Subcutaneous abdominal adipose tissue (tissue), 5 donors: ENCODE measurements around the gene ITGB3.

Source experiments
- H3K27ac ChIP-seq: one replicate; pipeline ENCODE4 v1.7.0; 2013; ENCODE audit warnings: low read depth, mild to moderate bottlenecking, inconsistent platforms, low read length, moderate library complexity
- H3K27me3 ChIP-seq, 5 donors: one replicate each; pipeline ENCODE4 v1.7.0; 2013; ENCODE audit warnings: low read length in 5 of 5, inconsistent platforms in 1 of 5; ENCODE audit not compliant: control insufficient read depth in 5 of 5, insufficient read depth in 4 of 5
- H3K36me3 ChIP-seq, 5 donors: one replicate each; pipeline ENCODE4 v1.7.0; 2013; ENCODE audit warnings: low read length in 5 of 5; ENCODE audit not compliant: control insufficient read depth in 5 of 5, insufficient read depth in 5 of 5
- H3K4me1 ChIP-seq, 5 donors: one replicate each; pipeline ENCODE4 v1.7.0; 2013; ENCODE audit warnings: low read length in 5 of 5, mild to moderate bottlenecking in 3 of 5, moderate library complexity in 1 of 5; ENCODE audit not compliant: control insufficient read depth in 5 of 5, insufficient read depth in 5 of 5
- H3K4me3 ChIP-seq, 5 donors: one replicate each; pipeline ENCODE4 v1.7.0; 2013; ENCODE audit warnings: low read length in 5 of 5, low read depth in 1 of 5
- H3K9ac ChIP-seq, 5 donors: one replicate each; pipeline ENCODE4 v1.7.0; 2013; ENCODE audit warnings: low read length in 5 of 5, mild to moderate bottlenecking in 4 of 5, moderate library complexity in 3 of 5
- H3K9me3 ChIP-seq, 5 donors: one replicate each; pipeline ENCODE4 v1.7.0; 2013; ENCODE audit warnings: low read length in 5 of 5; ENCODE audit not compliant: control insufficient read depth in 5 of 5
- donor health status: healthy.
- donor health status: healthy.
- donor health status: healthy.
- donor health status: healthy.
- donor health status: healthy.

Gene ITGB3

DNA sequence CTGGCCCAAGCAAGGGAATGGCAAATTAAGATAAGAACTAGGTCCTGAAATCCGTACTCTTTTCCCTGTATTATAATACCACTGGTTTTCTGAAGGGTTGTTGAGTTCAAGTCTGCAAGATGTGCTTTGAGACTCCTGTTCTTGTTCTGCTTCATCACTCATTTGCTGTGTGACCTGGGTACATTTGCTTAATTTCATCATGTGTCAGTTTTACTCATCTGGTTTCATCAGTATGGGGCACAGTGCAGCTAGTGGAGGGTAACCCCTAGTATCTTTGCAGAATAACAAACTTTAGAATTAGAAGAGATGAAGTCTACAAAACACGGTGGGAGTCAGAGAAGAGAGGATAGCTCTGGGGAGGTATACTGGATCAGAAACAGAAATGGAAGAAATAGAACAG lies 48.2 kb downstream of the ITGB3 start:
- peaks cover 4 to 37% (median 17%) of the 10 kb centered on the region in 5 donors for H3K36me3 ChIP-seq
- peaks cover 0 to 8% (median 5%) of the 10 kb centered on the region in 5 donors for H3K9me3 ChIP-seq
- H3K9ac ChIP-seq, result no peak overlapping the region
- H3K4me3 ChIP-seq, result no peak overlapping the region
- no peaks in the 10 kb centered on the region for H3K27me3 ChIP-seq
- no peak overlapping the region for H3K27ac ChIP-seq
- H3K4me1 ChIP-seq, result peaks cover 0 to 21% (median 15%) of the 10 kb centered on the region in 5 donors

DNA sequence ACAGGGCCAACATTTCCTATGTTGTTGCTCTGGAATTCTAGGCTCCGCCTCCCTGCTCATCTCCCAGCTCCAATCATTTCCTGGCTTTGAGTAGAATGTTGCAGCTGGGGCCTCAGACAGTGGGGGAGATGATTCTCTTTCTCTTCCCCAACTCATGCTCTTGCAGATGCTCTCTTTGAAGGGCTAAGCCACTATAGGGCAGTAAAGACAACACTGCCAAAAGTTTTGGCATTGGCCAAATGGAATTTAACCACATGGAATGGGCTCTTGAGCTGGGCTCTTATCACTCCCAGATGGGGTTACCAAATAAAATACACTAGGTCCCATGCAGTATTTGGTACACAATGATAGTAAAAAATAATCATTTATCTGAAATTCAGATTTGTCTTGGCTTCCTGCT lies 50.6 kb downstream of the ITGB3 start:
- Histone ChIP-seq H3K27ac (no peak overlapping the region), H3K4me3 (no peak overlapping the region), H3K9me3 (peaks cover 0 to 8% (median 5%) of the 10 kb centered on the region in 5 donors), H3K27me3 (no peaks in the 10 kb centered on the region), H3K36me3 (peaks cover 4 to 43% (median 17%) of the 10 kb centered on the region in 5 donors), H3K9ac (no peak overlapping the region), H3K4me1 (peaks cover 0 to 19% (median 11%) of the 10 kb centered on the region in 5 donors)

DNA sequence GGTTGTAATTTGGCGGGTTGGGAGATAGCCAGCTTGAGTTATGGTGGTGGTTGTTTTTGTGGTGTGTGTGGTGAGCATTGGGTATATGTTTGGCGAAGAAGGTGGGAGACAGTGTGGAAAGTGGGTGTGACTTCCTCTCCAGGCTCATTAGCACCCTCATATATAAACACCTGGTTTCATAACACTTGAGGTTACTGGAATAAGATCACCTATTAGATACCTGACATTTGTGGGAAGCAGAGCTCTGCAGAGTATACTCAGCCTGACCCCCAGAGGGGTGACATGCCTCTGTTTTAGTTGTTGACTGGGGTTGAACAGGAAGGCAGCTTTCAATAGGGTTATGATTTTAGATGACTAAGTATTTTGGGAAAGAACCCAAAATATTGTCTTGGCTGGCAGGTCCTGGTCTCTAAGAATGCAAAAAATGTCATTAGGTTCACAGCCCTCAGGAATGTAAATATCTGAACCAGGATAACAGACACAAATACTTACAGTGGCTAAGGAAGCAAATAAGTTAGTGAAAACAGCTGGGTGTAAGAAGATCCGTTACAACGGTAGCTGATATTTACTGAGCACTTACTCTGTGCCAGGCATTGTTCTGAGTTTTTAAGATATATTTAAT lies 51.8 kb downstream of the ITGB3 start:
- Histone ChIP-seq H3K4me3 (no peak overlapping the region), H3K4me1 (peaks cover 0 to 14% (median 11%) of the 10 kb centered on the region in 5 donors), H3K27me3 (no peaks in the 10 kb centered on the region), H3K27ac (peak overlapping the region; percentile 39), H3K36me3 (peaks cover 4 to 36% (median 17%) of the 10 kb centered on the region in 5 donors), H3K9me3 (peaks cover 0 to 8% (median 5%) of the 10 kb centered on the region in 5 donors), H3K9ac (no peak overlapping the region)

DNA sequence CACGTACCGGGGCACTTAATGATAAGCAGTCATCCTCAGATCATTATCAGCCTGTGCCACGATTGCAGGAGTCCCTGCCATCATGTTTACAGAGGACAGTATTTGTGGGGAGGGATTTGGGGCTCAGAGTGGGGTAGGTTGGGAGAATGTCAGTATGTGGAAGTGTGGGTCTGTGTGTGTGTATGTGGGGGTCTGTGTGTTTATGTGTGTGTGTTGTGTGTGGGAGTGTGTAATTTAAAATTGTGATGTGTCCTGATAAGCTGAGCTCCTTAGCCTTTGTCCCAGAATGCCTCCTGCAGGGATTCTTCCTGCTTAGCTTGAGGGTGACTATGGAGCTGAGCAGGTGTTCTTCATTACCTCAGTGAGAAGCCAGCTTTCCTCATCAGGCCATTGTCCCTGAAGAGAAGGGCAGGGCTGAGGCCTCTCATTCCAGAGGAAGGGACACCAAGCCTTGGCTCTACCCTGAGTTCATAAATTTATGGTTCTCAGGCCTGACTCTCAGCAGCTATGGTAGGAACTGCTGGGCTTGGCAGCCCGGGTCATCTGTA lies 56.6 kb downstream of the ITGB3 start:
- Histone ChIP-seq H3K4me3 (no peak overlapping the region), H3K9me3 (no peaks in the 10 kb centered on the region), H3K27me3 (no peaks in the 10 kb centered on the region), H3K4me1 (peaks cover 0 to 11% (median 7%) of the 10 kb centered on the region in 5 donors), H3K9ac (peak overlapping the region in 1 of 5 donors; percentile 12), H3K27ac (no peak overlapping the region), H3K36me3 (peaks cover 0 to 22% (median 4%) of the 10 kb centered on the region in 5 donors)

DNA sequence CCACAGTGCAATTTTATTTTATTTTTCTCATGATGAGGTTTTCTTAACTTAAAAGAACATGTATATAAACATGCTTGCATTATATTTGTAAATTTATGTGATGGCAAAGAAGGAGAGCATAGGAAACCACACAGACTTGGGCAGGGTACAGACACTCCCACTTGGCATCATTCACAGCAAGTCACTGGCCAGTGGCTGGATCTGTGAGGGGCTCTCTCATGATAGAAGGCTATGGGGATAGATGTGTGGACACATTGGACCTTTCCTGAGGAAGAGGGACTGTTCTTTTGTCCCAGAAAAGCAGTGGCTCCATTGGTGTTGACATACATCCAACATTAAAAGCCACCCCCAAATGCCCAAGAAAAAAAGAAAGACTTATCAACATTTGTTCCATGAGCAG lies 57.8 kb downstream of the ITGB3 start:
- Histone ChIP-seq H3K27ac (no peak overlapping the region), H3K36me3 (peaks cover 0 to 22% (median 4%) of the 10 kb centered on the region in 5 donors)

DNA sequence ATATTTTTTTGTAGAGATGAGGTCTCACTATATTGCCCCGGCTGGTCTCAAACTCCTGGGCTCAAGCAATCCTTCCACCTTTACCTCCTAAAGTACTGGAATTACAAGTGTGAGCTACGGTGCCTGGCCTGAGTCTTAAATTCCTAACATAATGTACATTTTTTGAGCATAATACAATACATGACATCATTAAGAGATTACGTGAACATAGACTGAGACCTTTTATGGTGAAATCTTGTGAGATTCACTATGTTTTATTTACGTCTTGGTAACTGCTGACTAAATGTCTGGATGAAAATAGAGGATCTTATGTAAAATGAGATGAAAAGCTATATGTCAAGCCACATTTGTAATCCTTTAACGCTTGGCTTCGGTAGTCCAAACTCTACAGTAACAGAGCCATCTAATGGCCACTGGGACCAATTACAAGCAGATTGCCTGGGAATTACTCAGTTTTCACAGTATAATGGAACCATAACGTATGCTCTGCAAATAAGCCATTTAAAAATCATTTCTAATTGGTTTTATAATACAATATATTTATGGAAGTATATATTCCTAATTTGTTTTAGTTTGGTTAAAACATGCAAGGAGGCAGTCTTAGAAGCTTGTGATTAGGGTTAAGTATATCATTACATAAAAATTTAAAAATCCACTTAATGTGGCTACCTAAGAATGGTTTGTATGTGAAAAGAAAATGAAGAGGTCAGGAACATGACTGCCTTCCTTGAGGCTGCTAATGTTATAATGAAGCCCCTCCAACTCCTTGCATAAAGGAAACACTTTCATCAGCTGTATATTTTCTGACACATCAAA lies 62.0 kb downstream of the ITGB3 start:
- no peaks in the 10 kb centered on the region for H3K27me3 ChIP-seq
- H3K4me3 ChIP-seq, result no peak overlapping the region
- H3K4me1 ChIP-seq, result peaks cover 4 to 10% (median 4%) of the 10 kb centered on the region in 5 donors
- H3K36me3 ChIP-seq, result peaks cover 0 to 14% (median 0%) of the 10 kb centered on the region in 5 donors
- peak overlapping the region; percentile 71 for H3K27ac ChIP-seq
- no peaks in the 10 kb centered on the region for H3K9me3 ChIP-seq
- peak overlapping the region in 1 of 5 donors; percentile 32 for H3K9ac ChIP-seq

More for the DNA sequence above, 57.8 kb downstream of the ITGB3 start:
- no peak overlapping the region for H3K4me3 ChIP-seq
- H3K27me3 ChIP-seq, result no peaks in the 10 kb centered on the region
- no peak overlapping the region for H3K9ac ChIP-seq
- no peaks in the 10 kb centered on the region for H3K9me3 ChIP-seq
- peaks cover 0 to 10% (median 4%) of the 10 kb centered on the region in 5 donors for H3K4me1 ChIP-seq

DNA sequence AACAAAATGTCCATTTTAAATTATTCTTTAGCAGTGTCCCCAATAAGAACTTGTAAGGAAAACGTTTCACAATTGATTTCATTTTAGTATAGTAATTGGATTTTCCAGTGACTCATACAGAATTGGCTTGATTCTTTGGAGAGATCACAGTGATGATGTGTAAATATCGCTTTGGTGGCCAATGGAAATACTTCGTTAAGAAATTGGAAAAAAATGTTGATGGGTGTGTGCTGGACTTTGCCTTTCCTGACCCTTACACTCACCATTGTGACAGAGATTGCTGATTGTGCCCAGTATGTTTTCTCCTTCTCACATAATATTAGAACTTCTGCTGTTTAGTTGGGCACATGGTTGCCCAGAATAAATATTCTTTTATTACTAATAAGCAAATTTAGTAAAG lies 62.7 kb downstream of the ITGB3 start:
- peaks cover 0 to 4% (median 0%) of the 10 kb centered on the region in 5 donors for H3K9me3 ChIP-seq
- H3K4me3 ChIP-seq, result no peak overlapping the region
- H3K9ac ChIP-seq, result peak overlapping the region in 1 of 5 donors; percentile 32
- H3K27ac ChIP-seq, result peak overlapping the region; percentile 71
- H3K4me1 ChIP-seq, result peaks cover 4 to 10% (median 4%) of the 10 kb centered on the region in 5 donors
- H3K36me3 ChIP-seq, result peaks cover 0 to 9% (median 0%) of the 10 kb centered on the region in 5 donors
- no peaks in the 10 kb centered on the region for H3K27me3 ChIP-seq

DNA sequence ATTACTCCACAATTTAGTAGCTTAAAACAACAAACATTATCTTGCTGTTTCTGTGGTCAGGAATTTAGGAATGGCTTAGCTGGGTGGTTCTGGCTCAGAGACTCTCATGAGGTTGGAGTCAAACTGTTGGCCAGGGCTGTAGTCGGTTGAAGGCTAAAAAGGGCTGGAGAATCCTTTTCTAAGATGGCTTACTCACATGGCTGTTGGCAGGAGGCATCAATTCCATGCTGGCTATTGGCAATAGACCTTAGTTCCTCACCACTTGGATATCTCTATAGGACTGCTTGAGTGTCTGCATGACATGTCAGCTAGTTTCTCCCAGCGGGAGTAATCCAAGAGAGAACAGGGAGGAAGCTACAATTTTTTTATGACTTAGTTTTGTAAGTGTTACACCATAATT lies 63.5 kb downstream of the ITGB3 start:
- Histone ChIP-seq H3K9ac (peak overlapping the region in 1 of 5 donors; percentile 31), H3K27ac (peak overlapping the region; percentile 71)

DNA sequence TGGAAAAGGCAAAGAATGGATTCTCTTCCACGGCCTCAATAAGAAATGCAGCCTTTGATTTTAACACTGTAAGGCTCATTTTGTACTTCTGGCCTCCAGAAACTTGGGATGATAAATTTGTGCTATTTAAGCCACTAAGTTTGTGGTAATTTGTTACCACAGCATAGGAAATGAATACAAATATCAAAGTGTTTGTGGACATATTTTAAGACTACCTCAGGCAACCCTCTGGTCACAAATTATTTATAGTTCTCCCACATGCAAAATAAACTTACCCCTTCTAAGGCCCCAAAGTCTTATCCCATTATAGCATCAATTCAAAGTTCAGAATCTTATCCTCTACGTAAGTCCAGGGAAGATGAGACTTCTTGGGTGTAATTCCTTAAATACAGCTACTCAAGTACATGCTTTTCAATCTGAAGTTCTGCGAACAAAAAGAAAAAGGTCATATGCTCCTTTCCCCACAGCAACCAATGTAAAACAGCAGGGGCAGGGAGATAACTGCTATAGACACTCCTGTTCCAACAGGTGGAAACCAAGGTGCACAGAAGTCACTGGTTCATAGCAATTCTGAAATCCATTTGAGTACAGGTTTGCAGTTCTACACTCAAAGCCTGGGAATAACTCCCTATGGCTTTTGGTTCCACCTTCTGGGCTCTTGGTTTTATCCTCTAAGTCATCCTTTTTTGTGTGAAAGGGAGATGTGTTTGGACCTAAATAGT lies 64.7 kb downstream of the ITGB3 start:
- Histone ChIP-seq H3K27ac (no peak overlapping the region), H3K4me3 (no peak overlapping the region), H3K9me3 (peaks cover 0 to 4% (median 0%) of the 10 kb centered on the region in 5 donors), H3K4me1 (peaks cover 4 to 14% (median 8%) of the 10 kb centered on the region in 5 donors), H3K9ac (no peak overlapping the region), H3K27me3 (no peaks in the 10 kb centered on the region), H3K36me3 (no peaks in the 10 kb centered on the region)

More for the DNA sequence above, 63.5 kb downstream of the ITGB3 start:
- peaks cover 0 to 5% (median 0%) of the 10 kb centered on the region in 5 donors for H3K36me3 ChIP-seq
- H3K4me1 ChIP-seq, result peaks cover 4 to 10% (median 4%) of the 10 kb centered on the region in 5 donors
- peaks cover 0 to 4% (median 0%) of the 10 kb centered on the region in 5 donors for H3K9me3 ChIP-seq
- H3K4me3 ChIP-seq, result no peak overlapping the region
- H3K27me3 ChIP-seq, result no peaks in the 10 kb centered on the region
